ENCODE results near the gene SNRNP40. TPM values are rescaled to one million over a fixed set of nuclear protein-coding genes. Genes with fewer than 3 reads are reported as not detected.

SNRNP40 gene
- total RNA-seq, 2 experiments from 2014 or later = 99.9 to 190 TPM

DNA sequence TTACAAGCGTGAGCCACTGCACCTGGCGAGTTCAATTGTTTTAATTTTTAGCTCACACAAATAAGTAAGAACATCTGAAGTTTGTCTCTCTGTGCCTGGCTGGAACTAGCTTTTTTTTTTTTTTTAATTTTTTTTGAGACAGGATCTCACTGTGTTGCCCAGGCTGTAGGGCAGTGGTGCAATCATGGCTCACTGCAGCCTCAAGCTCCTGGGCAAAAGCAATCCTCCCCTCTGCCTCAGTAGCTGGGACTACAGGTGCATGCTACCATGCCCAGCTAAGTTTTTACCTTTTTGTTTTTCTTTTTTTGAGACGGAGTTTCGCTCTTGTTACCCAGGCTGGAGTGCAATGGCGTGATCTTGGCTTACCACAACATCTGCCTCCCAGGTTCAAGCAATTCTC is 64.8 kb downstream of the SNRNP40 start:
- POLR2A ChIA-PET = interaction anchor here (0.6 to 0.8 kb wide), 6 partner anchors 25 to 399 kb away, joined by 3 to 5 read pairs (median 3); no protein-coding TSS in a partner anchor
- Histone ChIP-seq H2AFZ (ENCODE audit: low read length) (no peak overlapping the region), H3K4me1 (ENCODE audit: insufficient read depth, low read length, poor library complexity, severe bottlenecking) (no peaks in the 10 kb centered on the region), H3K9me2 (ENCODE audit: insufficient read depth, low read length) (no peaks in the 10 kb centered on the region), H4K20me1 (ENCODE audit: insufficient read depth, low read length) (no peaks in the 10 kb centered on the region), H3K4me3 (ENCODE audit: low read depth, low read length, poor library complexity, severe bottlenecking) (no peak overlapping the region), H3K36me3 (ENCODE audit: insufficient read depth, low read length) (no peaks in the 10 kb centered on the region), H3K9me3 (ENCODE audit: low read length) (no peaks in the 10 kb centered on the region), H3K27ac (ENCODE audit: low read depth, low read length, poor library complexity, severe bottlenecking) (no peak overlapping the region), H3K4me2 (ENCODE audit: low read length) (no peak overlapping the region), H3K79me2 (ENCODE audit: insufficient read depth, low read depth, low read length) (no peaks in the 10 kb centered on the region)
- intact Hi-C loops (cut with micrococcal nuclease; ENCODE audit: unreplicated experiment) = no loop called here
- no TSS peak for BruUV-seq (replicated peaks)
- CTCF ChIA-PET (ENCODE audit: unreplicated experiment) = no interaction called here
- TF ChIP-seq EZH2phosphoT487 (IDR thresholded peaks at IDR 0.05; ENCODE audit: borderline replicate concordance, low read depth, low read length) = no peak
- TF ChIP-seq, protein P1, sequence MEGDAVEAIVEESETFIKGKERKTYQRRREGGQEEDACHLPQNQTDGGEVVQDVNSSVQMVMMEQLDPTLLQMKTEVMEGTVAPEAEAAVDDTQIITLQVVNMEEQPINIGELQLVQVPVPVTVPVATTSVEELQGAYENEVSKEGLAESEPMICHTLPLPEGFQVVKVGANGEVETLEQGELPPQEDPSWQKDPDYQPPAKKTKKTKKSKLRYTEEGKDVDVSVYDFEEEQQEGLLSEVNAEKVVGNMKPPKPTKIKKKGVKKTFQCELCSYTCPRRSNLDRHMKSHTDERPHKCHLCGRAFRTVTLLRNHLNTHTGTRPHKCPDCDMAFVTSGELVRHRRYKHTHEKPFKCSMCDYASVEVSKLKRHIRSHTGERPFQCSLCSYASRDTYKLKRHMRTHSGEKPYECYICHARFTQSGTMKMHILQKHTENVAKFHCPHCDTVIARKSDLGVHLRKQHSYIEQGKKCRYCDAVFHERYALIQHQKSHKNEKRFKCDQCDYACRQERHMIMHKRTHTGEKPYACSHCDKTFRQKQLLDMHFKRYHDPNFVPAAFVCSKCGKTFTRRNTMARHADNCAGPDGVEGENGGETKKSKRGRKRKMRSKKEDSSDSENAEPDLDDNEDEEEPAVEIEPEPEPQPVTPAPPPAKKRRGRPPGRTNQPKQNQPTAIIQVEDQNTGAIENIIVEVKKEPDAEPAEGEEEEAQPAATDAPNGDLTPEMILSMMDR (conservative IDR thresholded peaks at IDR 0.05; ENCODE audit: low read length) = no peak
- no peak for DNase-seq (ENCODE audit: low spot score)

DNA sequence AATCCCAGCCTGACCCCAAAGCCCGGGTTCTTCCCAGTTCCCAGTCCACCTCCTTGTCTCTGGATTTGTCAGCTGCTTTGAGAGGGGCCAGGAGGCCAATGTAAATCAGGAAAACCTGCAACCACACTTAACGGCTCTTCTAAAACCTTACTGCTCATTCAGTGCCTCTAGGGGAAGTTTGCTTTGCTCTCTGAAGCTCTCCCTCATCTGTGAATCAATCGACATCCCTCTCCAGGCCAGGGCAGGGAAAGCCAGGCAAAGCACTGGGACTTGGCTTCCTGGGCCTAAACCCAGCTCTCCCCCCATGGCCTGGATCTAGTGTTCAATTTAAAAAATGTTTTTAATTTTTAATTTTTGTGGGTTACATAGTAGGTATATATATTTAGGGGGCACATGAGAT is 66.2 kb downstream of the SNRNP40 start:
- Histone ChIP-seq H3K36me3 (ENCODE audit: insufficient read depth, low read length) (no peaks in the 10 kb centered on the region), H3K4me2 (ENCODE audit: low read length) (no peak overlapping the region), H3K9me3 (ENCODE audit: low read length) (no peaks in the 10 kb centered on the region), H3K79me2 (ENCODE audit: insufficient read depth, low read depth, low read length) (no peaks in the 10 kb centered on the region), H3K4me1 (ENCODE audit: insufficient read depth, low read length, poor library complexity, severe bottlenecking) (no peaks in the 10 kb centered on the region), H4K20me1 (ENCODE audit: insufficient read depth, low read length) (no peaks in the 10 kb centered on the region), H3K9me2 (ENCODE audit: insufficient read depth, low read length) (no peaks in the 10 kb centered on the region), H3K4me3 (ENCODE audit: low read depth, low read length, poor library complexity, severe bottlenecking) (no peak overlapping the region), H3K27ac (ENCODE audit: low read depth, low read length, poor library complexity, severe bottlenecking) (no peak overlapping the region), H2AFZ (ENCODE audit: low read length) (no peak overlapping the region)
- POLR2A ChIA-PET = no interaction called here
- intact Hi-C loops (cut with micrococcal nuclease; ENCODE audit: unreplicated experiment) = no loop called here
- no peak for DNase-seq (ENCODE audit: low spot score)
- BruUV-seq (replicated peaks) = no TSS peak
- CTCF ChIA-PET (ENCODE audit: unreplicated experiment) = no interaction called here
- TF ChIP-seq EZH2phosphoT487 (IDR thresholded peaks at IDR 0.05; ENCODE audit: borderline replicate concordance, low read depth, low read length) = no peak
- TF ChIP-seq, protein P1 (conservative IDR thresholded peaks at IDR 0.05; ENCODE audit: low read length) = no peak

DNA sequence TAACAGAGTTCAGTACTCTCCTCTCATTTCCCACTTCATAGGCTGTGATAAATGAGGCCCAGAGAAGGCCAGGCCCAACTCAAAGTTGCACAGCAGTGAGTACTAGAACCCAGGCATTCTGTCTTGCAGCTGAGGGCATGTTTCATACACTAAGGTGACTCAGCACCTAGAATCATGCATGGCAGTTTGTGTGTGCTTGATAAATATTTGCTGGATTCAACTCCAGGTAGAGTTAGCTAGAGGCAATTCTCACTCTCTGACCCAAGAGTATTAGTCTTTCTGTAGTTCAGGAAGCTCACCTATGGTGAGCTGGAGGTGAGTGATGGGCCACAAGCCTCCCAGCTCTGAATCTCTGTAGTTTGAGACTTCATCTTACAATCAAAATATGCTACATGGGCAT is 67.6 kb downstream of the SNRNP40 start:
- Histone ChIP-seq H2AFZ (ENCODE audit: low read length) (no peak overlapping the region), H4K20me1 (ENCODE audit: insufficient read depth, low read length) (no peaks in the 10 kb centered on the region), H3K9me3 (ENCODE audit: low read length) (no peaks in the 10 kb centered on the region), H3K9me2 (ENCODE audit: insufficient read depth, low read length) (no peaks in the 10 kb centered on the region), H3K27ac (ENCODE audit: low read depth, low read length, poor library complexity, severe bottlenecking) (no peak overlapping the region), H3K4me1 (ENCODE audit: insufficient read depth, low read length, poor library complexity, severe bottlenecking) (no peaks in the 10 kb centered on the region), H3K79me2 (ENCODE audit: insufficient read depth, low read depth, low read length) (no peaks in the 10 kb centered on the region), H3K4me3 (ENCODE audit: low read depth, low read length, poor library complexity, severe bottlenecking) (no peak overlapping the region), H3K36me3 (ENCODE audit: insufficient read depth, low read length) (no peaks in the 10 kb centered on the region), H3K4me2 (ENCODE audit: low read length) (no peak overlapping the region)
- ChIA-PET POLR2A (no interaction called here), CTCF (ENCODE audit: unreplicated experiment) (no interaction called here)
- no peak for DNase-seq (ENCODE audit: low spot score)
- TF ChIP-seq EZH2phosphoT487 (IDR thresholded peaks at IDR 0.05; ENCODE audit: borderline replicate concordance, low read depth, low read length) = no peak
- TF ChIP-seq, protein P1 (conservative IDR thresholded peaks at IDR 0.05; ENCODE audit: low read length) = no peak
- intact Hi-C loops (cut with micrococcal nuclease; ENCODE audit: unreplicated experiment) = no loop called here
- no TSS peak for BruUV-seq (replicated peaks)

All from OCI-LY7 (cell line).